Measurements from ENCODE around the gene FAM227A. TPM values are rescaled to one million over a fixed set of nuclear protein-coding genes. Genes with fewer than 3 reads are reported as not detected.

The FAM227A gene
- total and polyA plus RNA-seq, 2 of the 13 experiments (the other 11 are each of a cell fraction or from before 2014, with no cell fraction given), result 1.0 to 1.5 TPM

- no peak for TF ChIP-seq ZNF503 (CRISPR knock-in tag; IDR thresholded peaks at IDR 0.05)
- no peak for TF ChIP-seq KDM1A (CRISPR knock-in tag; IDR thresholded peaks at IDR 0.05)
- TF ChIP-seq ADNP (CRISPR knock-in tag; IDR thresholded peaks at IDR 0.05), result no peak
- TF ChIP-seq EZH2 (conservative IDR thresholded peaks at IDR 0.05; ENCODE audit: low read depth, low read length), result no peak
- no peak for TF ChIP-seq FUBP1 (CRISPR knock-in tag; IDR thresholded peaks at IDR 0.05; ENCODE audit: borderline replicate concordance)
- peak; percentile 33; the same call in 1 of the 2 replicates for TF ChIP-seq ARID3A (IDR thresholded peaks at IDR 0.05; ENCODE audit: low read depth, low read length)
- TF ChIP-seq PRDM15 (CRISPR knock-in tag; IDR thresholded peaks at IDR 0.05), result 0 out of 2 replicates have a peak, but pooled peaks have one; percentile 29
- TF ChIP-seq GTF2F1 (IDR thresholded peaks at IDR 0.05; ENCODE audit: low read length), result 0 out of 2 replicates have a peak, but pooled peaks have one; percentile 37
- TF ChIP-seq ZNF691 (CRISPR knock-in tag; IDR thresholded peaks at IDR 0.05; ENCODE audit: borderline replicate concordance, low read depth), result peak; percentile 64; the same call in 1 of the 2 replicates
- TF ChIP-seq ZNF678 (CRISPR knock-in tag; IDR thresholded peaks at IDR 0.05), result no peak
- TF ChIP-seq CHD4 (IDR thresholded peaks at IDR 0.05; ENCODE audit: borderline replicate concordance, low read length), result no peak
- TF ChIP-seq ZNF605 (CRISPR knock-in tag; IDR thresholded peaks at IDR 0.05), result no peak
Observed at GRCh38 chr22:38705235-38706100, 49.3 kb upstream of the FAM227A start, which contains the start of gene GTPBP1 (continued).

All from HepG2 (cell line).